Omental fat pad (tissue), 4 donors: Measurements from ENCODE around the gene ENO4. TPM values are rescaled to one million over a fixed set of nuclear protein-coding genes. Genes with fewer than 3 reads are reported as not detected.

Source experiments
- ATAC-seq: fragments of 150-250 bp; one replicate; pipeline ENCODE4 v1.9.1; 2016; ENCODE audit warnings: mild to moderate bottlenecking, moderate library complexity; ENCODE audit not compliant: low FRiP score
- DNase-seq: peaks from one replicate; pipeline ENCODE4 v3.0.0-alpha.2; 2019; ENCODE audit warnings: low spot score
- CTCF ChIP-seq, 3 donors: fragments of 450-650 bp; IDR thresholded peaks; one replicate each; pipeline ENCODE4 v1.5.1; 2016 to 2017; ENCODE audit warnings: antibody characterized with exemption in 3 of 3, mild to moderate bottlenecking in 3 of 3, moderate library complexity in 2 of 3
- total RNA-seq, 4 donors: library from RNA; depleted of rRNA; stranded (reverse); fragments of >200 nt; gene quantifications; one replicate each; pipeline ENCODE4 v1.1.0, GENCODE V29; 2016

ENO4 gene
- total RNA-seq, 4 donors from 2014 or later = 0.46 to 4.3 TPM; not detected in 2

DNA sequence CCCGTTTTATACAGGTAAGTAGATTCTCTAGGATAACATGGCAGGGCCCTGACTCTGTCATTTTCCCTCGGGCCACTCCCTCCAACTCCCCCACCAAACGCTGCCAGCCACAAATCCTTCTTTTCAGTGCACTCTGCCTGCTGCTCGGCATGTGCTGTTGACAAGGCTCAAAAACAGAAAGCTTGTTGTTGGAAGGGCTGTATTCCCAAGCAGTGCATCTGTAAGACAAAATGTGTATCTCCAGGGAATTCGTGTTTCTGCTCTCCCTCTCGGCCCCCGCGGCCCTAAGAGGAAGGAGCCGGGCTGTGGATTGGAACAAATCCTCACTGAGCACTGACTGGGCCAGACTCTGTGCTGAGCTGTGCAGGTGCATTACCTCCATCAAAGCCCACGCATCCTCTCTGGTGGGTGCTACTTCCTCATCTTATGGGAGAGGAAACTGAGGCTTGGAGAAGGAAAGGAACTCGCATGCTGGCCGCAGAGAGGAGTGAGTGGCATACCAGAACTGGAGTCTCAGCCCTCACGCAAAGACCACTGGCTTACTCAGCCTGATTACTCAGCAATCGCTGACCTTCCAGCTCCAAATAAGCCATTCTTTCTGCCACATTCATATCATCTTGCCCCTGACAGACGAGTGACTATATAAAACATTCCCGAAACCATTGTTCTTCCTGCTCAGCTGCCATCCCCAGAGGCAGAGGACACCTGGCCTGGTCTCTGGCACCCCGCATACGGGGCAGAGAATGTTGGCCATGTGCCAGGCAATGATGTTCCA is 33.5 kb upstream of the ENO4 start:
- no peak for ATAC-seq
- TF ChIP-seq CTCF (IDR thresholded peaks at IDR 0.05) = no peak
- no peak for DNase-seq

- no peak for ATAC-seq
- no peak for DNase-seq
- TF ChIP-seq CTCF (IDR thresholded peaks at IDR 0.05) = no peak
These were observed 32.1 kb upstream of the ENO4 start for GRCh38 chr10:116817178-116817577.

- TF ChIP-seq CTCF (IDR thresholded peaks at IDR 0.05) = no peak
- no peak for DNase-seq
- no peak for ATAC-seq
These were observed 31.4 kb upstream of the ENO4 start for GRCh38 chr10:116817780-116818343.

DNA sequence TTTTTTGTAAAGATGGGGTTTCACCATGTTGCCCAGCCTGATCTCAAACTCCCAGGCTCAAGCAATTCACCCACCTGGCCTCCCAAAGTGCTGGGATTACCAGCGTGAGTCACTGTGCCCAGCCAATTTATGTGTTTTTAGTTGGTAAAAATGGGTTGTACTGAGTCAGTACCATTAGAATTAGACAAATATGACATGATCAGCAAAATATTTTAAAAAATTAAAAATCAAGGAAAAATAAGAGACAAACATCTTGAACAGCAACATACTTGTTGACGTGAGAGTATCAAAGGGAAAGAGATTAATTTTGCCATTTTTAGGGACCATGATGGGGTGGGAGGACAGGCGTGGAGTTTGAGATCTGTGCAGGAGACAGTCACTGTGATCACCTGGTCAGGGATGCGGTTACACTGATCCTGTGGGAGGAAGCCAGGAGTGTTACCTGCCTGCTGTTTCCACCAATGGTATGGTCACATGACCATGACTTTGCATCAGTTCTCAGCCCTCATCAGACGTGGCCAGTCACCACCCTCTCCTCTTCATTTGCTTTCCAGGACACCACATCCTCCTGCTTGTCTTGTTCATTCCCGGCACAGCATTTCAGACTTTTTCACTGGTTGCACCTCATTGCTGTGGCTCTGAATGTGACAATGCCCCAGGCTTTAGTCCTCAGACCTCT is 29.2 kb upstream of the ENO4 start:
- TF ChIP-seq CTCF (IDR thresholded peaks at IDR 0.05) = no peak
- ATAC-seq = no peak
- DNase-seq = no peak

DNA sequence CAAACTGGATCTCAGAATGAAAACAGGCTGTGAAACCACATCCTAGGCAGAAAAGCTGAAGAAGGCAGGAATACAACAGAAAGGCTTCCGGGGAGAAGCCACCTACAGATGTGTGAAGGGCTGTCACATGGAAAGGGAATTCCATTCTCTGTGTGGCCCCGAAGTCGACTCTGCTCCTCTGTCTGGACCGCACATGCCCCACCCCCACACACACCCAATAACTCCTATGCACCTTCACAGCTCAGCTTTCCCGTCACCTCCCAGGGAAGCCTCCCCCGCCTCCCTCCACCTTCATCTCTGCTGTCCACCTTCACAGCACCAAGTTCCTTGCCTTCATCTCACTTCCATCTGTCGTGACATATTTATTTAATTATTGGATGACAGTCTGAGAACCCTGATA is 23.4 kb upstream of the ENO4 start:
- TF ChIP-seq CTCF (IDR thresholded peaks at IDR 0.05) = no peak
- DNase-seq (no peak), ATAC-seq (no peak)

GRCh38 chr10:116826803-116827202 is 22.5 kb upstream of the ENO4 start:
- no peak for ATAC-seq
- DNase-seq = no peak
- TF ChIP-seq CTCF (IDR thresholded peaks at IDR 0.05) = no peak
